Measurements from ENCODE around the gene LAMA3. TPM values are rescaled to one million over a fixed set of nuclear protein-coding genes. Genes with fewer than 3 reads are reported as not detected.

Gene LAMA3
- total RNA-seq, 1 donor: 5.2 TPM

- H3K4me3 ChIP-seq (ENCODE audit: low read depth, low read length): no peak overlapping the region
- TF ChIP-seq, protein P1, sequence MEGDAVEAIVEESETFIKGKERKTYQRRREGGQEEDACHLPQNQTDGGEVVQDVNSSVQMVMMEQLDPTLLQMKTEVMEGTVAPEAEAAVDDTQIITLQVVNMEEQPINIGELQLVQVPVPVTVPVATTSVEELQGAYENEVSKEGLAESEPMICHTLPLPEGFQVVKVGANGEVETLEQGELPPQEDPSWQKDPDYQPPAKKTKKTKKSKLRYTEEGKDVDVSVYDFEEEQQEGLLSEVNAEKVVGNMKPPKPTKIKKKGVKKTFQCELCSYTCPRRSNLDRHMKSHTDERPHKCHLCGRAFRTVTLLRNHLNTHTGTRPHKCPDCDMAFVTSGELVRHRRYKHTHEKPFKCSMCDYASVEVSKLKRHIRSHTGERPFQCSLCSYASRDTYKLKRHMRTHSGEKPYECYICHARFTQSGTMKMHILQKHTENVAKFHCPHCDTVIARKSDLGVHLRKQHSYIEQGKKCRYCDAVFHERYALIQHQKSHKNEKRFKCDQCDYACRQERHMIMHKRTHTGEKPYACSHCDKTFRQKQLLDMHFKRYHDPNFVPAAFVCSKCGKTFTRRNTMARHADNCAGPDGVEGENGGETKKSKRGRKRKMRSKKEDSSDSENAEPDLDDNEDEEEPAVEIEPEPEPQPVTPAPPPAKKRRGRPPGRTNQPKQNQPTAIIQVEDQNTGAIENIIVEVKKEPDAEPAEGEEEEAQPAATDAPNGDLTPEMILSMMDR (IDR thresholded peaks at IDR 0.05; ENCODE audit: insufficient read depth, low read depth, low read length): no peak
- no peak for DNase-seq (ENCODE audit: low read depth)
Observed at GRCh38 chr18:23857756-23858155, 168.5 kb downstream of the LAMA3 start.

- H3K4me3 ChIP-seq (ENCODE audit: low read depth, low read length): no peak overlapping the region
- DNase-seq (ENCODE audit: low read depth): no peak
- TF ChIP-seq, protein P1 (IDR thresholded peaks at IDR 0.05; ENCODE audit: insufficient read depth, low read depth, low read length): no peak
Observed at GRCh38 chr18:23859466-23860336, 170.4 kb downstream of the LAMA3 start.

DNA sequence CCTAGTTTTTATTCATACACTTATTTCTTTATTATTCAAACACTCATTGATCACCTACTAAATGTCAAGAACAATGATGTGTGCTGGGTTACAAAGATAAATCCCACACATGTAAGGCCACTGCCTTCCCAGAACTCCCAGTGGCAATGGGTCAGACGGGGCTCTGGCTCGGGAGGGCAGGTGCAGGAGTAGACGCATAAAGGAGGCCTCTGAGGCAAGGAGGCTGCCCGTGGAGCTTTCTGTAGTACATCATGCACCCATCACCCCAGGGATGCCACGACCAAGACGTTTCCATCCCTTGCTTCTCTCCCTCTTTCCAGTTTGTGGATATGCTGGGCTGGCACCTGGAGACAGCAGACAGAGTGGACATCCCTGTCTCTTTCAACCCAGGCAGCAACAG, 172.1 kb downstream of the LAMA3 start:
- H3K4me3 ChIP-seq (ENCODE audit: low read depth, low read length): no peak overlapping the region
- DNase-seq (ENCODE audit: low read depth): no peak
- TF ChIP-seq, protein P1 (IDR thresholded peaks at IDR 0.05; ENCODE audit: insufficient read depth, low read depth, low read length): no peak

DNA sequence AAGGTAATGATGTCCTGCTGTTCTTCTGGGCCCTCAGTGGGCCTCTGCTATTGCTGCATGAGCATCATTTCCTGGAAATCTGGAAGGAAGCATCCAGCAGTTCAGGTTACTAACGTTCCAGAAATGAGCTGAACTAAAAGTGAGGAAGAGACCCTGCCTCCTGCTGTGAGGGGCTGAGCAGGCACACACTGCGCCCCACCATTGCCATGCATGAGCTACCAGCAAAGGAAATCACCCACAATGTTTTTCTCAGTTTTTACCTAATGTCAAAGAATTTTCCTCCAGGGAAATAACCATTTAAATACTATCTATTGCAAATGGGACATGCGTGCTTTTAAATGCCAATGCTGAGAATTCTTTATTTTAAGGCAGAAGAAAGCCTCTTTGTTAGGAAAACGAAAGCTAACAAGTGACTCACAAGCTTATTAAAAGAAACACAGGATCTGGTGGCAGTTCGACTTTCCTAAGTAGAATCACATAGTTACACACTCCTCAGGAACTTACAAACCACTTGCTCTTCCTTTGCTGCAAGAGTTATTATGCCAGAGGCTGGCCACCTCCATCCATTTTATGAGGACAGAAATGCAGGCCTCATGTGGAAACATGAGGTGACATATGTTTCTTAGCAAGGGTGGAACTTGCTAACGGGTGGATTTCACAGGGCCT, 172.7 kb downstream of the LAMA3 start:
- peak; percentile 70 for DNase-seq (ENCODE audit: low read depth)
- TF ChIP-seq, protein P1 (IDR thresholded peaks at IDR 0.05; ENCODE audit: insufficient read depth, low read depth, low read length): no peak
- no peak overlapping the region for H3K4me3 ChIP-seq (ENCODE audit: low read depth, low read length)

DNA sequence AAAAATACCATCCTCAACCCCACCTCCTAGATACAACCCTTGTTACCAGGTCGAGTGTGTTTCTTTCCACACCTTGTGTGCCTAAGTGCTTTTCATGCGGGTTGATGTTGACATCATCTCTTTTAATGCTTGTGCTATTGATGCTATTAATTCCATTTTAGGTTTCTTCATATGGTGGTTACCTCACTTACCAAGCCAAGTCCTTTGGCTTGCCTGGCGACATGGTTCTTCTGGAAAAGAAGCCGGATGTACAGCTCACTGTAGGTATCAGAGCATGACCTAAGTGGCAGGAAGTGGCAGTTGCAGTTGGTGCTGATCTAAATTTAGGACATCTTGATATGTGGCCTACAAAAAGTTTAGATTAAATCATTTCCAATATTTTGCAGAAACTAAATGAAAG, 175.4 kb downstream of the LAMA3 start:
- no peak for DNase-seq (ENCODE audit: low read depth)
- TF ChIP-seq, protein P1 (IDR thresholded peaks at IDR 0.05; ENCODE audit: insufficient read depth, low read depth, low read length): no peak
- no peak overlapping the region for H3K4me3 ChIP-seq (ENCODE audit: low read depth, low read length)

DNA sequence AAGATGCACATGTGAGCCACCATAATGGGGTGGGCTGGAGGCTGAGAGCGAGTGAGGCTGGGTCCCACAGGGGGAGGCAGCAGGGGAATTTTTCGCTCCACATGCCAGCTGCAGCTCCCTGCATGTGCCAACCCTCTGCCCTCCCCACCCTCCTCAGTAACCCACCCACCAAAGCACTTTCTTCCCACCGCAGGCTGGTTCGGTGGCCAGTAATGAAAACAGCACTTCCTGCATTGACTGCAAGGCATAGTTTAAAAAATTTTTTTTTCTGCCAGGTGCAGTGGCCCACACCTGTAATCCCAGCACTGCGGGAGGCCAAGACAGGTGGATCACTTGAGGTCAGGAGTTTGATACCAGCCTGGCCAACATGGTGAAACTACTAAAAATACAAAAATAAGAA, 177.8 kb downstream of the LAMA3 start:
- no peak for DNase-seq (ENCODE audit: low read depth)
- TF ChIP-seq, protein P1 (IDR thresholded peaks at IDR 0.05; ENCODE audit: insufficient read depth, low read depth, low read length): no peak

More for the DNA sequence above, 177.8 kb downstream of the LAMA3 start:
- H3K4me3 ChIP-seq (ENCODE audit: low read depth, low read length): no peak overlapping the region
